CD4-positive, alpha-beta T cell treated with Interleukin-6 for 4 hours (primary cell): ENCODE data around the gene AMOTL1.
"Not testable (repeated sequence)": the region's sequence is repeated elsewhere in the genome, so short reads cannot be mapped to it uniquely, and the experiment has no call there.

Experiments used
- DNase-seq: peaks from one replicate; pipeline ENCODE4 v3.0.0-alpha.2; 2020; ENCODE audit warnings: mixed read lengths

The AMOTL1 gene

DNA sequence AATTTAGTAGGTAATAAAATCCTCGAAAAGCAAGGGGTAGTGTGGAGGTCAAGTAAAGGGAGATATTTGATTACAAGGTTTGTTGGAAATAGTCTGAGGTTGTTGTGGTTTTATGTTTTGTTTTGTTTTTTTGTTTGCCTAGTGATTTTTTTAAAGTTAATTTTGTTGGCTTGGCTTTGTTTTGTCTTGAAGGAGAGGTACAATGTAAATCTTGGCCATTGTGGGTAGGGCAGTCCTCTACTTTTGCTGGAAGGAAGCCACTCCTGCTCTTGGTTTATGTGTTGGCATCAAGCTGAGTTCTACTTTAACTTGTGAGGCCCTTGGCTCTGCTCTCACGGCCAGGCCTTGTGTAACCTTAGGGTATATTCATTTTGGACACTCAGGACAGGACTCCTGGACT, 3.2 kb downstream of the AMOTL1 start:
- DNase-seq: no peak

DNA sequence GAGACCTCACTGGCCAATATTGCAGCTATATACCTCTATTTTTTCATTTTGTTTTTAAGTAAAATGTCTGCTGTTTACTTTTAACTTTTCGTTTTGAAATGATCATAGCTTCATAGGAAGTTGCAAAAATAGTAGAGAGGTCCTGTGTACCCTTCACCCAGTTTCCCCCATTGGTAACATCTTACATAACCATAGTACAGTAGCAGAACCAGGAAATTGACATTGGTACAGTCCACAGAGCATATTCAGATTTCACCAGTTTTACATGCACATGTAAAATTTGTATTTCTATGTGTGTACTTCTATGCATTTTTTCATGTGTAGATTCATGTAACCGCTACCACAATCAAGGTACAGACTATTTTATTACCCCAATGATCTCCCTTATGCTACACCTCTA, 3.8 kb downstream of the AMOTL1 start:
- DNase-seq: no peak

DNA sequence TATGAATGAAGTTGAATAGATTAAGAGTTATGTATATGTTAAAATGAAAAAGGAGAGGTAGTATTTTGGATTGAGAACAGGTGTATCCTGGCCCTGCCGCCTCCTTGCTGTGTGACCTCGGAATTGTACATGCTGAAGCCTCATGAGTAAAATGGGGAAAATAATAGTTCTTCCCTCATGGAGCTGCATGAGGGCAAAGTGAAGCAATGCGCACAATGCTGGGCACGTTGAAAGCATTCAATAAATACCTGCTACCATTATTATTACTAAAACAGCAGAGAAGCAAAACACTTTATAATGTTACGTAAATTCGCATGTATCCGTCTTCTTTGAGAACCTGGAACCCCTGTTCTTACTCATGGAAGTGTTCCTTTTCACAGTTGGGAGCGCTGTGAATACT, 5.7 kb downstream of the AMOTL1 start:
- no peak for DNase-seq

DNA sequence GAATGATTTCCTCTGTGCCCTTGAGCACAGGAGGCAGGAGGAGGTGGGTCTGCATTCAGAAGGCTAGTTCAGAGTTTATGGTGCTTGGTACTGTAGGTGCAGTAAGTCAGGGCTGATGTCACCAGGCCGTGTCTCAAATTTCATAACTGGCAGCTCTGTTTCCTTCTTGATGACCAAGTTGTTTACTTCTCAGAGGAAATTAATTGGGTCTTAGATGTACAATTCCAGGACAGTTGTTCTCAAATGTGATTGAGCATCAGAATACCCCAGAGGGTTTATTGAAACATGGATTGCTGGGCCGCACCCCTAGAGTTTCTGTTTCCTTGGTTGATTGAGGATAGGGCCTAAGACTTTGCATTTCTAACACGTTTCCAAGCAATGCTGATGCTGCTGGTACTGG, 6.2 kb downstream of the AMOTL1 start:
- no peak for DNase-seq

DNA sequence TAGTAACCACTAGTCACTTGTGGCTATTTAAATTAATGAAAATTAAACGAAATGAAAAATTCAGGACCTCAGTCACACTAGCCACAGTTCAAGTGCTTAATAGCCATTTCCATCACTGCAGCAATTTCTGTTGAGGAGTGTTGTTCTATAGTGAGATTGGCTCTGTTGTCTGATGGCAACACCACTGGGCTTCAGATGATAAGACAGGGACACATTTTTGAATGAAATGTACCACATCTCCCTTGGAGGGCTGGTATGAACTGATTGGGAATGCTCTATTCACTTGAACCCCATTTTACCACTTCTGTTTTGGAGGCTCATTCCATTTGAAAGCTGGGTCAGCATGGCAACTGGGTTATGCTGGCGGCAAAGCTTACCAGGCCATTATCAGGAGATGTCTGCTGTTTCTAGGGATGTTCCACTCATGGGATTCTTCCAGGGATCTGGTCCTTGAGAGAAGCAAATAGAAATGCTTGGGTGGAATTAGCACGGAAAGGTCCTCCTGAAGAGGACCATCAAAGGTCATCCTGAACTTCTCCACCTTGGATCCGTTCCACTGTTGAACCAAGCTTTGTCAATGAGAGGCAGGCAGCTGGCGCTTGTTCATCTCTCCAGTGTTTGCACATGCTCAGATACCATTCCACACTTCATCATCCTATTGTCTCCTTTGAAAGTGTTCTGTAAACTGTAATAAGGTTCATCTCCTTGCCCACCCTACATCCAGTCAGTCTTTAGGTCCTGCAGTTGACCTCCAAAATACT, 7.6 kb downstream of the AMOTL1 start:
- DNase-seq: no peak

DNA sequence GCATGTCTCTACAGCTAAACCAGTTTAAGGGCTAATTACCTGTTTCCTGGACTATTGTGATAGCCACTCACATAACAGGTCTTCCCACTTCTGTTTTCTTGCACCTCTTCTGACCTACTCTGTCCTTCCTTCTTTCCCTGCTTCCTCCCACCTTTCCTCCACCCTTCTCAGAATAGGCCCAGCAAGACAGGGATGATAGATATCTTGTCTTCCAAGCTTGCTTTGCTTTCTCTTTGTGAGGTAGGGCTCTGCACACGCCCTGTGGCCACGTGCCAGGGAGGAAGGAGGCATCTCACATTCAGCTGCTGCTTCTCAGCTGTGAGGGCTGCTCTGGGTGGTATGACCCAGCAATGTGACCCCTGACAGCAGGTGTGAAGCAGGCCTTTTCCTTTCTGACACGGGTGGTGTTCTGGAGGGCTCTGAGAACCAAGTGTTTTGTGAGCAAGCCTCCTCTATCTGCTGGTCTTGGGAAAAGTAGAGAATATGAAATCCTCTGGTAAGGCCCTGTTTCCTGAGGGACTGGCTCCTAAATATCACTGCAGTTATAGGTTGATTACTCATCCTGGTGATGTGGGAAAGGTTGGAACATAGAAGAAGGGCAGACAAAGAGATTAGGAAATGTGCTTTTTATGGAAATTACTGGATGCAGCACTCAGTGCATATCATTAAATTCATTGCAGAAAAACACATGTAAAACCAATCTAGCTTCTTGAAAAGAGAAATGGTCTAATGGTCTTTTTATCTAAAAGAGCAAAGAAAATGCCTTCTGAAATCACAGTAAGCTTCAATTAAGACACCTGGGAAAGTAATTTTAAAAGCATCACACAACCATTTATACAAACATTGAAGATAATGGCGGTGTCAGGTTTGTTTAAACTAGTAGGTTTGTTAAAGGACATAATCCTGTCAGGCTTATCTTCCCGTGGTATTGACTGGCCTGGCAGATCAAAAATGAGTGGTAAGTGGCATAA, 8.5 kb downstream of the AMOTL1 start:
- DNase-seq: no peak

DNA sequence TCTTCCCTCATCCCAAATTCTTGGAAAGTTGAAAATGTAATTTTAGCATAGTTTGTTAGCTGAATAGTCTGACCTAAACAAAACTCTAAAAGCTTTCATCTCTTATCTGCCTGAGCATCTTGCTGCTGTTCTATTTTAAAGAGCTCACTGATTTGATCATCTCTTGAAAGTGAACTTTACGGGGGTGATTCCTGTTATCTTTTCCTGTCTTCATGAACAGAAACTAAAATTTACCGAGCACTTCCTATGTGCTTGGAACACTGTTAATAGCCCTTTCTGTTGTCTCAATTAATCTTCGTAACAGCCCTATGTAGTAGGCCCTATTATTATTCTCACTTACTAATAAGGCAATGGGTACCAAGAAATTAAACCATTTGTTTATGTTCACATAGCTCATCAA, 12.3 kb downstream of the AMOTL1 start:
- no peak for DNase-seq

DNA sequence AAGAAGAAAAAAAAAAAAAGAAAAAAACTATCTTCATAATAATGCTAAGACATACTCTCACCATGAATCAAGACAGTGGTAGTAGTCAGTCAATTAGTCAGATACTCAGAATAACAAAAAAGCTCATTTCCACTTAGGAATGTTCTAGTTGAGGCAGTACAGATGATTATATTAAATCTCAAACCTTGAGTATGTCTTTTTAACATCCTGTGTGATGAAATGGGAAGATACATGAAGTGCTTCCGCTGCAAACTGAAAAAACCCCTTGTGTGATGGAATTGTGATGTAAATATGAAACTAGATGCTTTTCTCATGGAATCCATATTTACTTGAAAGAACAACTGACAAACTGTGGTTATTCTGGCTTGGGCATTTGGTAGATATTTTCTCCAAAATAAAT, 13.7 kb downstream of the AMOTL1 start:
- DNase-seq: no peak

DNA sequence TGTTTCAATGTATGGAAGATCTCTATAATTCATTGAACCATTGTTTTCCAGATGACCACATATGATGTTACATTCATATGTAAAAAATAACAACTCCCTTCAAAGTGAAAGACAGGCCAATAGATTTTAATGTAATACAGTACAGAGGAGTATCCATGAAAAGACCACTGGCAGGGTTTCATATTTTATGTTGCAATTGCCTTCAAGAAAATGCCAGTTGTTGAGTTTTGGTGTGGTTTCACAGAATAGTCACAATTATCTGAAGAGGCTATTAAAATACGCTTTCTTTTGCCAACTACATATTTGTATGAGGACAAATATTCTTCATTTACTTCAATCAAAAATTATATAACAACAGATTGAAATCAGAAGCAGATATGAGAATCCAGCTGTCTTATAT, 14.3 kb downstream of the AMOTL1 start:
- DNase-seq: no peak

DNA sequence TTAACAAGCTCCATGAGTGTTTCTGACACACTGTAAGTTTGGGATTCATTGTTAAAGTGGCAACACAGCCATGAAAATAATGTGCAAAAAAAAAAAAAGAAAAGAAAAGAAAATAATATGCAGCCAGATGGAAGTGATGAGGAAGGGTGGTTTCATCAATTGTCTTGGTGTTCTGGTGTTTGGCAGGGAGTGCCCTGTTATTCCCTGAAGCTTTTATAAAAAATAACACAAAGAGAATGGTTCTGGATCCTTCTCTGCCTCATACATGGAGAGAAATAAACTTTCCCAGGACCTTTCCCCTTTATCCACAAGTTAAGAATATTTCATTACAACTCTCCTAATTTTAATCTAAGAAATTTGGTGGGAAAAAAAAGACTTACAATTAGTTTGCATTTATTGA, 16.7 kb downstream of the AMOTL1 start:
- no peak for DNase-seq

DNA sequence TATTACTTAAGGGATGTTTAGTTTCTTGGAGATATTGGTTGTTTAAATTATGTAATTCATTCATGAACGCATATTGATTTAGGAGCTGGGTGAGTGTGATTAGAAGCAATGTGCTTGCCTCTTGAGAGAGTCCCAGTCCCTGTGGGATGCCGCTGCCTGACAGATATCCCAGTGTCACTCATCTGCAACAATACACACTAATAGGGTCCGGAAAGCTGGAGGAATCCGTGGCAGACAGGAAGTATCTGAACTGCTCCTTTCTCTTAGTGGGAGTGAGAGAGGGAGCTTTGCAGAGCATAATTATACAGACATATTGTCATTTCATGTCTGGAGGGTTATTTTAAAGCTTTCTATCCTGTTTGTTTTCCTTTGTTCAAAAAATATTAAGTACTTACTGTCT, 17.4 kb downstream of the AMOTL1 start:
- DNase-seq: no peak

DNA sequence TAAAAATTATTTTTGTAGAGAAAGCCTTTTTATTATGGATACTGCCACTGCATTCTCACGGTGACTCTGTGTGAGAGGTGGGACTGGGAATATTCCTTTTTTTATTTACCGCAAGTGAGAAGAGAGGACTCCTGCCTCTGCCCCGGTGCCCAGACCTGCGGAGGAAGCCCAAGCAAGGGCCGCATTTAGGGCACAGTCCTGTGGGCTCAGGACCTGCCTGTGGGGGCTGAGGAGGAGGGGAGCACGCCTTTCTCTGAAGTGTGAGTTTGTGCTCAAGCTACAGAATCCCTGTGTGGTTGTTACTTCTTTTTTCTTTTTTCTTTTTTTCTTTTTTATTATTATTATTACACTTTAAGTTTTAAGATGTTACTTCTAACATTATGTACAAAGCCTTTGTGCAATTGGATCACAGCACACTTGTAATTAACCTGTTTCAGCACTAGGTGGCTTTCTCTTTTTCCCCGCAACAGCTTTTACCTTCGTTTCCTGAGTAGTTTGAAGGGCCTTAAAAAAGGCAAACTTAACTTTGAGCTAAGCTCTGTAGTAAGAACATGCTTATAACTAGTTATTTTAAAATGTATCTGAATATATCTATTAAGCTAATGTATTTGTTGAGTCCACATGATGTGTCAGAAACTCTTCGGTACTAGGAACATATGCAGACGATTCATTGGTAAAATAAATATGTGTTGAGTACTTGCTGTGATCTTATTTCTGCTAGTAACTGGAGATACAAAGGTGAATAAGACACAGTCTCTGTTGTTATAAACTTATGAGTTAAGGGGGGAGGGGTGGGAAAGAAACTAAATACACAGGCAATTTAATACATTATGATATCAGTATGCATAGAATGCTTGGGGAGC, 18.3 kb downstream of the AMOTL1 start:
- no peak for DNase-seq

DNA sequence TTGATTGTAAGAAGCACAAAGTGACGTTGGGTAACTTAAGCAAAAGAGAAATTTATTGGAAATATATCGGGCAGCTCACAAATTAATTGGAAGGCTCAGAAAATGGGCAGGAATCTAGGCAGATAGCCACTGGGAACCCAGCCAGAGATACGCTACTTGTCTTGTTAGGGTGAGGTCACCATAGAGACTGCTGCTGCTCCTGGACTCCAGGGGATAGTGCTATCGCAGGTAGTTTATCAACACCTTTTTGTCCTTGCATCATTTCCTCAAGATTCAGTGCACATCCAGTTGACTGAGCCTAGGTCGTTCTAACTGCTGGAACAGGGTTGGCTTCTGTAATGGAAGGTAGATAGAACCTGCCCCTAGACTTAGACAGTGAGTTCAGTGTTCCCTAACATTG, 19.6 kb downstream of the AMOTL1 start:
- no peak for DNase-seq

DNA sequence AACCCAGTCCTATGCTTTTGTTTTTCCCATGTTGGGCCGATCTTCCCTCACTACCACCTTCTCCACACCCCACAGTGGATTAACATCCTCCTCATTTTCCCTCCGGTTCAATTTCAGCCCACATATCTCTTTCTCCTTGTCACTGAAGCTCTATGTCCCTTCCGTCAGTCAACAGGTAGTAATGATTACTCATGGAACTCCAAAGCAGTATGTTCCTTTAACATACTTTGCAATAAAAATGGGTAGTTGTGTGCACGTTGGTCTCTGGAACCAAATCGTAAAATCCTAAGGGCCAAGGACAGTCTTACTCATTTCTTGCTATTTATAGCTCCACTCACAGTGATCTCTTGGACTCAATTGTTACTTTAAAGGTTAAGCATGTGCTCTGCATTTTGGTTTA, 20.2 kb downstream of the AMOTL1 start:
- no peak for DNase-seq

DNA sequence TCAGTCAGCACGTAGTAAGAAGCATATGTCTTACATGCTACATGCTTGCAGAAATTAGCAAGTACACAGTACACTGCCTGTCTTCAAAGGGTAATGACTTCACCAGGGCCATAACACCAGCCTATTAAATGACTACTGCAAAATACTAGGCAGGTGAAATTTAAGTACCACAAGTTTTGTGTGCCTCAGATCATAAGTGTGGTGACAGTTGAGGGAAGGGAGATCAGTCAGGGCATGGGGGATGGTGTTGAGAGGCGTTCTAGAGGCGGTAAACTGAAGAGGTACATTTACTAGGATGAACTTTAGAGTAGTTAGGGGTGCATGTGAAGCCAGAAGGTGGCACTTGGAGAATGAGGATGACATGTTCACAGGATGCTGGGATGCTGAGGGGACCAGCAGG, 22.0 kb downstream of the AMOTL1 start:
- DNase-seq: no peak

DNA sequence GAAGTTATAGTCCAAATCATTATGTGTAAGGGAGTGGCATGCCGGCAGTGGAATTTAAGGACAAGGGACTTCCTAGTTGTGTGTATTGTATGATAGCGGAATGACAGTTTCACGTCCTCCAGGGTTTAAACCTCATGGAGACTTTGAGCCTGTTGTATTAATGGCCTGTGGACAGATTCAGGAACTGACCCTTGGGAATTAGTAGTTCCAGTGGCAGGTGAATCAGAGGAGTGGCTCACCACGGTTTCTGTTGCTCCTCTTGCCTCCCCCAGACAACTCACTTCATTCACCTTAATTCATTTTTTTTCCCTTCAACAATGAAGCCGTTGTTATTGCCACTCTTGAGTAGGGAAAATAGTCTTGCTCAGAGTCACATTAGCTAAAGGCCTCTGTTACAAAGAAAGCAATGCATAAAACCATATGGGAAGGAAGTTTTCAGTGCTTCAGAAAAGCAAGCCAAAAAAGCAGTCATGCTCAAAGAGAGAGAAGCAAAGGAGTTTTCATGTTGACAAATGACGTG, 22.6 kb downstream of the AMOTL1 start:
- no peak for DNase-seq

DNA sequence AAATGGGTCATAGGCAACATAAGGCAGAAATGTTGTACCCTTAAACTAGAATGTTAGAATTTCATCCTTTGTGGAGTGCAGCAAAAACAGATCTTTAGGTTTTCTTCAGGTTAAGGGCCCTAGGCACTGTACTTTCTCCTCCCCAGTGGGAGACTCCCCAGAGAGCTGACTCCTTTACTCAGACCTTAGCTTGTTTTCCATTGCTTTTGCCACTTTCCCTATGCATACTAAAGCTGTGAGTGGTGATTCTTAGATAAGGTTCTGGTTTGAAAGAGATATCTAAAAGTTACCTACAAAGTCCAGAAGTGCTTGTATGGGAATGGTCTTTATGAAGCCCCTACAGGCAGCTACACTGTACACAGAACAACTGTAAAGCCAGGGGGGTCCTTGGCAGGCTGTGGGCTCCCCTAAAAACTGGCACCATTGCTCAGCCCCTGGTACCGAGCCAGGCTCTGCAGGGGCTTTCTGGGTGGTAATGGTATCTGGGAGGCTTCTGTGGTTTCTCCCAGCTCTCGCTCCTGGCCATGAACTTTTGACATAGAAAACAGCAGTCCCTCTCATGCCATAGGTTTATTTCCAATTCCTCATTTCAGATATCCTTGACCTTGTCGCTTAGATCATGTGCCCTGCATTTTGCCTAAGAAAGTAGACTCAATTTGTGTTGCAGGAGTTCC, 23.2 kb downstream of the AMOTL1 start:
- DNase-seq: no peak

DNA sequence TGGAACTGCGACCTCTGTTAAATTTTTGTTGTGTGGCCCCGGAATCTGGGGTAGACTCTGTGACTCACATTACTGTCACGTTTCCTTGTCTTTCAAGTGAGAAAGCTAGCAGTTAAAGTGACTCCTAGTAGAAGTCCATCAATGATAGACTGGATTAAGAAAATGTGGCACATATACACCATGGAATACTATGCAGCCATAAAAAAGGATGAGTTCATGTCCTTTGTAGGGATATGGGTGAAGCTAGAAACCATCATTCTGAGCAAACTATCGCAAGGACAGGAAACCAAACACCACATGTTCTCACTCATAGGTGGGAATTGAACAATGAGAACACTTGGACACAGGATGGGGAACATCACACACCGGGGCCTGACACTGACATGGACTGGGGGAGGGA, 23.8 kb downstream of the AMOTL1 start:
- DNase-seq: not testable (repeated sequence)

DNA sequence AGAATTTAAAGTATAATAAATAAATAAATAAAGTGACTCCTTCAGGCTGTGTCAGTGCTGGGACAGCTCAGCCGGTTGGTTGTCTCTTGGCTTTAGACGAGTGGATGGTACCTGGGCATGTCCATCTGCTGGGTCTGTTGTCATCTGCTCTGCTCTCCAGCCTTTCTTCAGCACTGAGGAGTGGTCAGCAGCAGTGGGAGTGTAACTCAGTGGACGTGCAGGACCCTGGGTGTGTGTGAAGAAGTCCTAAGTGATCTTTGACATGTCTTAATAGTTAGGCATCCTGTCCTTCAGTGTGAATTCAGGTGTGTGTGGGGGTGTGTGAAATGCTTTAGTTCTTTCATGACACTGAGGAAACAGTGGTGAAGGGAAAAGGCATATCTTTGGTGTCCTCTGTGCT, 24.3 kb downstream of the AMOTL1 start:
- DNase-seq: no peak

DNA sequence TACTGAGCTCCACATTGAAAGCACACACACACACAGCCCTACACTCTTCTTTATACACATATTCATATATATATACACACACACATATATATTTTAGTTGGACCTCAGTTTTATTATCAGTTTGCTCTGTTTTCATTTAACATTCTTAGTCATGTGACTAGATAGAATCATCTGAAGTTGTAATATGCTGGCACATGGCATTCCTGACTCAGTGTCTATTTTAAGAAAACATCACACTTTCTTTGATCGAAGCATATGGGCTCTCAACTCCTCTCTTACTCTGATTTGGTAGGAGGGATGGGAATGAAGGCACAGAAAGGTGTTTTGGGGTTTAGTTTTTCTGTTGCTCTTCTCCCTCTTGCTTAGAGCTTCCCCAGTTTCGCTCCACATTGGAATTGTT, 24.8 kb downstream of the AMOTL1 start:
- DNase-seq: no peak

DNA sequence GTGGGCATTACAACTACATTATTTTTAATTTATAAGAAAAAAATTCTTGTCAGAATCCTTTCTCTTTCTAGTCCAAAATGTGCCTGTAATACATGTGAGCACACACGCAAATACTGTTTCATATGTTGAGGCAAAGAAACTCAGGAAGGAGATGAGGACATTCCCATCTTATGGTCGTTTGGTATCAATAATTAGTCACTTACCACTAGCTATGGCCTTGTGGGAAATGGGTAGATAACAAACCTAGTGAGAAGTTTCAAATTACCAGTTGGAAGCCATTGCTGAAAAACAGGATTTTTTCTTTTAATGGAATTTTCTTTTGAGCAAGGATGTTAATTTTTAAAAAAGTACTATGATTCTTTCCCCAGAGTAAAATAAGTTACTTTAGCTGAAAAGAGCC, 25.7 kb downstream of the AMOTL1 start:
- no peak for DNase-seq
